Measurements from ENCODE around the gene MTA1. TPM values are rescaled to one million over a fixed set of nuclear protein-coding genes. Genes with fewer than 3 reads are reported as not detected.

Gene MTA1
- total and polyA plus RNA-seq, 10 of the 15 experiments (the other 5 are each of a cell fraction or from before 2014, with no cell fraction given), result 0.14 to 162 (median 30.6) TPM

GRCh38 chr14:105394714-105395537 lies 24.7 kb upstream of the MTA1 start:
- no peak for TF ChIP-seq POLR2A (IDR thresholded peaks at IDR 0.05; ENCODE audit: low read depth, low read length)
- no peak for TF ChIP-seq POLR2AphosphoS2 (IDR thresholded peaks at IDR 0.05; ENCODE audit: low read depth, low read length)
- TF ChIP-seq KLF5 (IDR thresholded peaks at IDR 0.05; ENCODE audit: partially characterized antibody), result no peak
- no peak for TF ChIP-seq ZNF274 (IDR thresholded peaks at IDR 0.05; ENCODE audit: insufficient read depth, insufficient read length)
- TF ChIP-seq RFX5 (IDR thresholded peaks at IDR 0.05; ENCODE audit: low read depth, low read length), result no peak
- TF ChIP-seq, protein P1, sequence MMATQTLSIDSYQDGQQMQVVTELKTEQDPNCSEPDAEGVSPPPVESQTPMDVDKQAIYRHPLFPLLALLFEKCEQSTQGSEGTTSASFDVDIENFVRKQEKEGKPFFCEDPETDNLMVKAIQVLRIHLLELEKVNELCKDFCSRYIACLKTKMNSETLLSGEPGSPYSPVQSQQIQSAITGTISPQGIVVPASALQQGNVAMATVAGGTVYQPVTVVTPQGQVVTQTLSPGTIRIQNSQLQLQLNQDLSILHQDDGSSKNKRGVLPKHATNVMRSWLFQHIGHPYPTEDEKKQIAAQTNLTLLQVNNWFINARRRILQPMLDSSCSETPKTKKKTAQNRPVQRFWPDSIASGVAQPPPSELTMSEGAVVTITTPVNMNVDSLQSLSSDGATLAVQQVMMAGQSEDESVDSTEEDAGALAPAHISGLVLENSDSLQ (IDR thresholded peaks at IDR 0.05), result no peak
- TF ChIP-seq, protein P2, sequence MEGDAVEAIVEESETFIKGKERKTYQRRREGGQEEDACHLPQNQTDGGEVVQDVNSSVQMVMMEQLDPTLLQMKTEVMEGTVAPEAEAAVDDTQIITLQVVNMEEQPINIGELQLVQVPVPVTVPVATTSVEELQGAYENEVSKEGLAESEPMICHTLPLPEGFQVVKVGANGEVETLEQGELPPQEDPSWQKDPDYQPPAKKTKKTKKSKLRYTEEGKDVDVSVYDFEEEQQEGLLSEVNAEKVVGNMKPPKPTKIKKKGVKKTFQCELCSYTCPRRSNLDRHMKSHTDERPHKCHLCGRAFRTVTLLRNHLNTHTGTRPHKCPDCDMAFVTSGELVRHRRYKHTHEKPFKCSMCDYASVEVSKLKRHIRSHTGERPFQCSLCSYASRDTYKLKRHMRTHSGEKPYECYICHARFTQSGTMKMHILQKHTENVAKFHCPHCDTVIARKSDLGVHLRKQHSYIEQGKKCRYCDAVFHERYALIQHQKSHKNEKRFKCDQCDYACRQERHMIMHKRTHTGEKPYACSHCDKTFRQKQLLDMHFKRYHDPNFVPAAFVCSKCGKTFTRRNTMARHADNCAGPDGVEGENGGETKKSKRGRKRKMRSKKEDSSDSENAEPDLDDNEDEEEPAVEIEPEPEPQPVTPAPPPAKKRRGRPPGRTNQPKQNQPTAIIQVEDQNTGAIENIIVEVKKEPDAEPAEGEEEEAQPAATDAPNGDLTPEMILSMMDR (IDR thresholded peaks at IDR 0.05 in 2 of 3, conservative IDR thresholded peaks at IDR 0.05 in 1 of 3; ENCODE audit: control insufficient read depth in 2 of 3, extremely low read depth in 1 of 3, insufficient read depth in 1 of 3, low read depth in 3 of 3, low read length in 3 of 3), result no peak
- no peak for TF ChIP-seq EP300 (IDR thresholded peaks at IDR 0.05; ENCODE audit: borderline replicate concordance in 1 of 2, control insufficient read depth in 1 of 2, low read depth in 2 of 2, low read length in 2 of 2)
- ATAC-seq (no peak), DNase-seq (ENCODE audit: low read depth, low spot score) (no peak), FAIRE-seq (no peak)
- Histone ChIP-seq H3K9me3 (replicated peaks; ENCODE audit: control insufficient read depth, insufficient read depth, low read length) (no peaks in the 10 kb centered on the region; the same call in 2 of the 3 replicates), H3K79me2 (ENCODE audit: control insufficient read depth, insufficient read depth, low read length) (peaks cover 14% of the 10 kb centered on the region), H3K4me1 (ENCODE audit: control insufficient read depth, insufficient read depth, low read length) (peaks cover 11% of the 10 kb centered on the region), H2AFZ (ENCODE audit: control insufficient read depth, low read depth, low read length) (no peak overlapping the region), H3K27me3 (replicated peaks in 1 of 2; ENCODE audit: control insufficient read depth in 2 of 2, insufficient read depth in 2 of 2, low read length in 1 of 2) (no peaks in the 10 kb centered on the region), H3K27ac (ENCODE audit: control insufficient read depth, insufficient read depth) (no peak overlapping the region), H3K4me3 (no peak overlapping the region), H4K20me1 (ENCODE audit: control insufficient read depth, insufficient read depth) (no peaks in the 10 kb centered on the region), H3K9ac (ENCODE audit: control insufficient read depth, insufficient read depth, low read length) (no peak overlapping the region), H3K4me2 (ENCODE audit: control insufficient read depth, insufficient read depth) (no peak overlapping the region), H3K36me3 (ENCODE audit: control insufficient read depth in 2 of 2, insufficient read depth in 2 of 2, low read length in 1 of 2) (no peaks in the 10 kb centered on the region)
- 72% methylated on average over 24 of the region's 25 CpGs for WGBS (ENCODE audit: insufficient coverage, insufficient replicate concordance, low lambda C conversion rate, missing lambda C conversion rate)
- POLR2A ChIA-PET, result no interaction called here
- intact Hi-C loops (cut with micrococcal nuclease; ENCODE audit: unreplicated experiment), result no loop called here
- CTCF ChIA-PET, result interaction anchor here (0.7 kb wide), 1 partner anchor 30 kb away, joined by 3 read pairs; no protein-coding TSS in a partner anchor
- SMC1A ChIA-PET (ENCODE audit: uncharacterized antibody, unreplicated experiment), result no interaction called here
- BruUV-seq (replicated peaks), result no TSS peak
- in situ Hi-C loops (cut with MboI), result no loop called here
- RAD21 ChIA-PET (ENCODE audit: unreplicated experiment), result no interaction called here
